MM.1S (cell line): ENCODE results near the gene NSFL1C.

Experiments used
- DNase-seq: peaks from one replicate; pipeline ENCODE4 v3.0.0-alpha.2; 2015
- H2AFZ ChIP-seq: fragments of 300-600 bp; sonication (generic); 2 replicates; pipeline ENCODE4 v1.6.0; 2016; ENCODE audit warnings: antibody characterized with exemption, low read length
- H3F3A ChIP-seq: fragments of 300-600 bp; sonication (generic); 2 replicates; pipeline ENCODE4 v1.6.1; 2016; ENCODE audit warnings: mild to moderate bottlenecking, antibody characterized with exemption, low read length, moderate library complexity, mixed read lengths; ENCODE audit not compliant: insufficient read depth
- H3K27ac ChIP-seq: fragments of 300-600 bp; sonication (generic); 2 replicates; pipeline ENCODE4 v1.5.1; 2016; ENCODE audit warnings: mild to moderate bottlenecking, low read length
- H3K27me3 ChIP-seq: fragments of 300-600 bp; sonication (generic); replicated peaks from 2 replicates; pipeline ENCODE4 v1.6.0; 2016; ENCODE audit warnings: low read length; ENCODE audit not compliant: insufficient read depth
- H3K36me3 ChIP-seq: fragments of 300-600 bp; sonication (generic); replicated peaks from 2 replicates; pipeline ENCODE4 v1.6.1; 2016; ENCODE audit warnings: mild to moderate bottlenecking, low read length, mixed read lengths; ENCODE audit not compliant: insufficient read depth
- H3K4me1 ChIP-seq: fragments of 300-600 bp; sonication (generic); 2 replicates; pipeline ENCODE4 v1.6.1; 2016; ENCODE audit warnings: low read length, mixed read lengths
- H3K4me2 ChIP-seq: fragments of 300-600 bp; sonication (generic); 2 replicates; pipeline ENCODE4 v1.6.0; 2016; ENCODE audit warnings: low read depth, low read length
- H3K4me3 ChIP-seq: fragments of 300-600 bp; sonication (generic); 2 replicates; pipeline ENCODE4 v1.5.1; 2016; ENCODE audit warnings: low read length, mixed read lengths
- H3K79me2 ChIP-seq: fragments of 300-600 bp; sonication (generic); 2 replicates; pipeline ENCODE4 v1.6.1; 2016; ENCODE audit warnings: mixed run types, low read length, mixed read lengths
- H3K9ac ChIP-seq: fragments of 300-600 bp; sonication (generic); 2 replicates; pipeline ENCODE4 v1.6.1; 2016; ENCODE audit warnings: low read length, mixed read lengths
- H3K9me2 ChIP-seq: fragments of 300-600 bp; sonication (generic); replicated peaks from 2 replicates; pipeline ENCODE4 v1.6.1; 2016; ENCODE audit warnings: mild to moderate bottlenecking, low read length, mixed read lengths; ENCODE audit not compliant: insufficient read depth
- H3K9me3 ChIP-seq: fragments of 300-600 bp; sonication (generic); replicated peaks from 2 replicates; pipeline ENCODE4 v1.6.1; 2016; ENCODE audit warnings: mild to moderate bottlenecking, low read length, mixed read lengths; ENCODE audit not compliant: insufficient read depth
- H4K20me1 ChIP-seq: fragments of 300-600 bp; sonication (generic); 2 replicates; pipeline ENCODE4 v1.6.1; 2016; ENCODE audit warnings: mild to moderate bottlenecking, low read length, moderate library complexity, mixed read lengths; ENCODE audit not compliant: insufficient read depth
- CTCF ChIP-seq: fragments of 300-600 bp; sonication (generic); IDR thresholded peaks from 2 replicates; pipeline ENCODE4 v1.5.1; 2016; ENCODE audit warnings: antibody characterized with exemption, low read length, mixed read lengths
- EZH2 ChIP-seq: fragments of 300-600 bp; sonication (generic); optimal IDR thresholded peaks from 2 replicates; pipeline ENCODE3; 2017; ENCODE audit warnings: low read depth, mild to moderate bottlenecking, antibody characterized with exemption, low read length, mixed read lengths
- EZH2phosphoT487 ChIP-seq: fragments of 300-600 bp; sonication (generic); IDR thresholded peaks from 2 replicates; pipeline ENCODE4 v1.6.1; 2018; ENCODE audit warnings: antibody characterized with exemption, low read length

The NSFL1C gene

GRCh38 chr20:1489764-1490436, 23.3 kb upstream of the NSFL1C start:
- DNase-seq: no peak
- Histone ChIP-seq H3K9ac (no peak overlapping the region), H2AFZ (no peak overlapping the region), H3K9me2 (no peaks in the 10 kb centered on the region), H3K36me3 (no peaks in the 10 kb centered on the region), H3K9me3 (no peaks in the 10 kb centered on the region), H3F3A (no peaks in the 10 kb centered on the region), H3K4me2 (no peak overlapping the region), H3K27me3 (no peaks in the 10 kb centered on the region), H3K27ac (no peak overlapping the region), H4K20me1 (no peaks in the 10 kb centered on the region), H3K4me3 (no peak overlapping the region), H3K4me1 (peaks cover 15% of the 10 kb centered on the region; the same call in 1 of the 2 replicates), H3K79me2 (no peaks in the 10 kb centered on the region)
- no peak for TF ChIP-seq CTCF
- TF ChIP-seq EZH2: no peak
- no peak for TF ChIP-seq EZH2phosphoT487

- H3K4me1 ChIP-seq: peaks cover 9% of the 10 kb centered on the region; the same call in 1 of the 2 replicates
- H2AFZ ChIP-seq: no peak overlapping the region
- no peaks in the 10 kb centered on the region for H4K20me1 ChIP-seq
- H3K4me3 ChIP-seq: no peak overlapping the region
- no peaks in the 10 kb centered on the region for H3K36me3 ChIP-seq
- no peaks in the 10 kb centered on the region for H3K9me2 ChIP-seq
- no peak for DNase-seq
- no peaks in the 10 kb centered on the region for H3F3A ChIP-seq
- no peak for TF ChIP-seq EZH2
- TF ChIP-seq EZH2phosphoT487: no peak
- no peak for TF ChIP-seq CTCF
- no peak overlapping the region for H3K27ac ChIP-seq
- H3K27me3 ChIP-seq: no peaks in the 10 kb centered on the region
- H3K4me2 ChIP-seq: no peak overlapping the region
- H3K79me2 ChIP-seq: no peaks in the 10 kb centered on the region
- no peak overlapping the region for H3K9ac ChIP-seq
- H3K9me3 ChIP-seq: no peaks in the 10 kb centered on the region
Measured at GRCh38 chr20:1489325-1489724, 22.7 kb upstream of the NSFL1C start.

- Histone ChIP-seq H3K4me1 (no peaks in the 10 kb centered on the region), H3K36me3 (no peaks in the 10 kb centered on the region), H3F3A (no peaks in the 10 kb centered on the region), H3K9me3 (no peaks in the 10 kb centered on the region), H3K27me3 (no peaks in the 10 kb centered on the region), H3K4me2 (no peak overlapping the region), H4K20me1 (no peaks in the 10 kb centered on the region), H3K27ac (no peak overlapping the region), H2AFZ (no peak overlapping the region), H3K9ac (no peak overlapping the region), H3K4me3 (no peak overlapping the region), H3K9me2 (no peaks in the 10 kb centered on the region), H3K79me2 (no peaks in the 10 kb centered on the region)
- TF ChIP-seq CTCF (no peak), EZH2phosphoT487 (no peak), EZH2 (no peak)
- no peak for DNase-seq
Measured at GRCh38 chr20:1486566-1486965, 19.9 kb upstream of the NSFL1C start.
